HepG2 (cell line): ENCODE data around the gene ADAMTS17. TPM values are rescaled to one million over a fixed set of nuclear protein-coding genes. Genes with fewer than 3 reads are reported as not detected.

ENCODE experiments used
- ATAC-seq: fragments of 200-7000 bp; cut with Tn5 transposase; 3 replicates; pipeline ENCODE4 v1.9.1; 2020; ENCODE audit warnings: mild to moderate bottlenecking, moderate library complexity
- BruUV-seq: library from RNA; stranded (reverse); fragments of 400-500 nt; replicated peaks from 2 replicates; lab custom pipeline; 2021; lab: Mats Ljungman, UMichigan
- CTCF ChIA-PET: fragments of 300-600 bp; formaldehyde crosslinking; extraction: SDS; loops from one replicate; lab custom pipeline; 2021; ENCODE audit warnings: low total read pairs, inconsistent platforms, low intra/inter-chr PET ratio; lab: Yijun Ruan, JAX
- POLR2A ChIA-PET: fragments of 350-600 bp; sonication (Branson Sonifier 250); formaldehyde crosslinking; loops from one replicate; lab custom pipeline; 2020; ENCODE audit warnings: antibody characterized with exemption, inconsistent platforms; lab: Yijun Ruan, JAX
- DNase-seq: peaks from one replicate; pipeline ENCODE4 v3.0.0-alpha.2; 2015; ENCODE audit warnings: low spot score
- FAIRE-seq: peaks from 3 replicates; lab custom pipeline; 2011; peaks lifted over from hg19 to GRCh38; lab: Jason Lieb, UNC
- H2AFZ ChIP-seq: one replicate; pipeline ENCODE4 v1.6.1; 2011; ENCODE audit warnings: low read length, inconsistent platforms
- H3K27ac ChIP-seq: fragments of 300-600 bp; 3 replicates; pipeline ENCODE4 v1.8.0; 2011; ENCODE audit warnings: mixed run types, mild to moderate bottlenecking, mixed read lengths, low read length, inconsistent platforms; ENCODE audit not compliant: insufficient read depth; ENCODE audit errors: extremely low read length
- H3K27me3 ChIP-seq, 2 experiments: fragments of 200-600 bp in 1 of 2; 2 replicates in 1 of 2; 3 replicates in 1 of 2; pipeline versions ENCODE4 v1.6.0 to v1.8.0; 2011; ENCODE audit warnings: low read length in 2 of 2, mild to moderate bottlenecking in 2 of 2, moderate library complexity in 2 of 2, inconsistent platforms in 1 of 2; ENCODE audit not compliant: insufficient read depth in 2 of 2, control insufficient read depth in 1 of 2
- H3K36me3 ChIP-seq, 2 experiments: fragments of 200-600 bp in 1 of 2; replicated peaks in 1 of 2; 2 replicates in 1 of 2; 3 replicates in 1 of 2; pipeline versions ENCODE4 v1.5.1 to v1.8.0; 2011; ENCODE audit warnings: low read length in 2 of 2, inconsistent platforms in 1 of 2; ENCODE audit not compliant: insufficient read depth in 2 of 2, control insufficient read depth in 1 of 2
- H3K4me1 ChIP-seq: 2 replicates; pipeline ENCODE4 v1.5.1; 2012; ENCODE audit warnings: low read length, inconsistent platforms; ENCODE audit not compliant: insufficient read depth
- H3K4me2 ChIP-seq: 2 replicates; pipeline ENCODE4 v1.6.0; 2011; ENCODE audit warnings: low read depth, low read length, inconsistent platforms
- H3K4me3 ChIP-seq, 3 experiments: fragments of 200-600 bp in 1 of 3; sonication (generic), shearing (Covaris generic) in 1 of 3; replicated peaks in 1 of 3; 2 replicates each; pipeline ENCODE4 v1.5.1; 2011 to 2016; ENCODE audit warnings: low read length in 3 of 3, inconsistent platforms in 2 of 3, low read depth in 2 of 3, mild to moderate bottlenecking in 2 of 3, control low read depth in 1 of 3, mixed read lengths in 1 of 3; ENCODE audit not compliant: insufficient read depth in 1 of 3
- H3K79me2 ChIP-seq: one replicate; pipeline ENCODE4 v1.6.1; 2011; ENCODE audit warnings: low read length, inconsistent platforms; ENCODE audit not compliant: insufficient read depth
- H3K9ac ChIP-seq: 2 replicates; pipeline ENCODE4 v1.6.0; 2011; ENCODE audit warnings: mild to moderate bottlenecking, low read depth, low read length, inconsistent platforms; ENCODE audit not compliant: insufficient read depth
- H3K9me3 ChIP-seq: 2 replicates; pipeline ENCODE4 v1.5.1; 2012; ENCODE audit warnings: mild to moderate bottlenecking, low read length
- H4K20me1 ChIP-seq: 2 replicates; pipeline ENCODE4 v1.6.0; 2011; ENCODE audit warnings: inconsistent platforms, mild to moderate bottlenecking, low read length, moderate library complexity; ENCODE audit not compliant: insufficient read depth
- GLI4 ChIP-seq: sonication (generic); formaldehyde crosslinking; IDR thresholded peaks from 2 replicates; pipeline ENCODE4 v1.5.1; 2020; ENCODE audit warnings: missing genetic modification reagents, mild to moderate bottlenecking, moderate library complexity, borderline replicate concordance
- TOE1 ChIP-seq: sonication (generic); formaldehyde crosslinking; IDR thresholded peaks from 2 replicates; pipeline ENCODE4 v1.4.0; 2020; ENCODE audit warnings: mild to moderate bottlenecking, missing genetic modification reagents
- ZBTB40 ChIP-seq, 2 experiments: fragments of 450-650 bp in 1 of 2; sonication (generic) in 1 of 2; formaldehyde crosslinking in 1 of 2; IDR thresholded peaks; 2 replicates each; pipeline versions ENCODE4 v1.6.1 to v1.8.0; 2016 to 2022; ENCODE audit warnings: antibody characterized with exemption in 1 of 2, mild to moderate bottlenecking in 1 of 2, missing genetic modification reagents in 1 of 2
- ZNF121 ChIP-seq: sonication (generic); formaldehyde crosslinking; IDR thresholded peaks from 2 replicates; pipeline ENCODE4 v1.5.0; 2020; ENCODE audit warnings: mild to moderate bottlenecking, missing genetic modification reagents
- WGBS: methylation state at CpG from one replicate; pipeline ENCODE4 v1.1.6; 2017; ENCODE audit warnings: low lambda C conversion rate; 5-methylcytosine and 5-hydroxymethylcytosine counted together
- in situ Hi-C: cut with HindIII; loops from 2 replicates; pipeline ENCODE4 v1.10.0; 2017; ENCODE audit warnings: low pct_unique_long_range_greater_than_20kb; ENCODE audit not compliant: extremely low pct_ligation_motif_present
- intact Hi-C: fragments of 100-400 bp; cut with micrococcal nuclease; formaldehyde crosslinking; loops from one replicate; pipeline ENCODE4 v1.10.0; 2022; ENCODE audit not compliant: unreplicated experiment
- polyA plus RNA-seq, 8 experiments: library from polyadenylated mRNA; depleted of rRNA in 3 of 8; stranded (reverse) in 7 of 8; unstranded in 1 of 8; fragments of >200 nt; fragmentation: Illumina TruSeq in 4 of 8; extraction: Trizol in 4 of 8; gene quantifications; 2 replicates each; pipeline versions ENCODE4 v1.2.1 to v1.2.3, GENCODE V29; 2011 to 2016; ENCODE audit warnings: low read depth in 4 of 8, missing spikeins in 1 of 8, mixed read lengths in 1 of 8; ENCODE audit not compliant: insufficient read depth in 1 of 8
- total RNA-seq, 5 experiments: library from RNA; depleted of rRNA; stranded (reverse); fragments of >200 nt; fragmentation: Illumina TruSeq; extraction: Trizol; gene quantifications; 2 replicates each; pipeline ENCODE4 v1.2.3, GENCODE V29; 2016; ENCODE audit warnings: low read depth in 1 of 5

Gene ADAMTS17
- total and polyA plus RNA-seq, 2 of the 13 experiments (the other 11 are each of a cell fraction or from before 2014, with no cell fraction given): 0.02 to 0.04 TPM

GRCh38 chr15:99989095-99989494 lies 352.7 kb downstream of the ADAMTS17 start:
- no peak for ATAC-seq
- Histone ChIP-seq H3K9me3 (no peaks in the 10 kb centered on the region), H3K27me3 (no peaks in the 10 kb centered on the region; a peak in 1 of 5 replicates), H3K79me2 (no peaks in the 10 kb centered on the region), H4K20me1 (no peaks in the 10 kb centered on the region), H3K36me3 (no peaks in the 10 kb centered on the region), H3K27ac (no peak overlapping the region), H3K4me2 (no peak overlapping the region), H3K4me3 (no peak overlapping the region), H2AFZ (no peak overlapping the region), H3K9ac (no peak overlapping the region), H3K4me1 (no peaks in the 10 kb centered on the region)
- 58% methylated on average over 6 of the region's 9 CpGs for WGBS
- ChIA-PET POLR2A (no interaction called here), CTCF (no interaction called here)
- DNase-seq: no peak
- in situ Hi-C loops (no loop called here), intact Hi-C loops (no loop called here)
- no TSS peak for BruUV-seq
- no peak for FAIRE-seq
- TF ChIP-seq TOE1 (no peak), ZNF121 (CRISPR knock-in tag) (no peak), GLI4 (CRISPR knock-in tag) (no peak), ZBTB40 (IDR thresholded peaks at IDR 0.05) (no peak), ZBTB40 (CRISPR knock-in tag; IDR thresholded peaks at IDR 0.05) (no peak)
